ENCODE results near the gene TACC2.
"Not testable (repeated sequence)": the region's sequence is repeated elsewhere in the genome, so short reads cannot be mapped to it uniquely, and the experiment has no call there.

Gene TACC2

GRCh38 chr10:121988361-121989324 is at the start of gene TACC2:
Gene TACC2, plus strand, starts transcription at chr10:121989163. Its CDS starts 32,819 bp downstream, at chr10:122021982.
- no peak for DNase-seq

DNA sequence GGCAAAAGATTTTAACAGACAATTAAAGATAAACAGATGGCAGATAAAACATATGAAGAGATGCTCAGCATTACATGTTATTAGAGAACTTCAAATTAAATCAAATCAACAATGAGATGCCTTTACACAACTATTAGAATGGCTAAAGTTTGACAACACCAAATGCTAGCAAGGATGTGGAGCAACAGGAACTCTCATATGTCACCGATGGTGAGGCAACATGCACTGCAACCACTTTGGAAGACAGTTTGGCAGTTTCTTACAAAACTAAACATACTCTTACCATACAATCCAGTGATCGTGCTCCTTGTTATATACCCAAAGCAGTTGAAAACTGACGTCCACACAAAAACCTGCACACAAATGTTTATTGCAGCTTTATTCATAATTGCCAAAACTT is 47.4 kb upstream of the TACC2 start:
- DNase-seq = no peak

GRCh38 chr10:121942749-121943416 is 46.1 kb upstream of the TACC2 start:
- DNase-seq = no peak

GRCh38 chr10:121947343-121948330 is 41.3 kb upstream of the TACC2 start:
- DNase-seq = no peak

DNA sequence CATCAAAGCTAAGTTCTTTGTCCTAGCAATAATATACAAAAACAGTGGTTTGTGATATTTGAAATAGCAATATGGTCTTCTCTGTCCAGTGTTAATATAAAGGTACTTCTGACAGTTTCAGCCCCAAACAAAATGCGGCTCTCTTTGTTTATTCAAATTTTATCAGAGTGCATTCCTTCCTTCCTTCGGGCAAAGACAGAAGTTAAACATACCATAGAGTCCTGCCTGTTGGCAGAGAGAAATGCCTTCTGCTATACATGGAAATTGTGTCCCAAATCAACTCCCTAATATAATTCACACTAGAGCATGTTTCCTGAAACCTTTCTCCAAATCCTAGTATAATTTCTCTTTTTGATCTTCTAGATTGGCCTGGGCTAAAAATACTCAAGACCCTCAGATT is 39.9 kb upstream of the TACC2 start:
- DNase-seq = no peak

- no peak for DNase-seq
Measured at GRCh38 chr10:121949451-121949850, 39.5 kb upstream of the TACC2 start.

- no peak for DNase-seq
Measured at GRCh38 chr10:121952226-121952625, 36.7 kb upstream of the TACC2 start.

- no peak for DNase-seq
Measured at GRCh38 chr10:121956111-121957061, 32.6 kb upstream of the TACC2 start.

GRCh38 chr10:121959671-121960070 is 29.3 kb upstream of the TACC2 start:
- no peak for DNase-seq

DNA sequence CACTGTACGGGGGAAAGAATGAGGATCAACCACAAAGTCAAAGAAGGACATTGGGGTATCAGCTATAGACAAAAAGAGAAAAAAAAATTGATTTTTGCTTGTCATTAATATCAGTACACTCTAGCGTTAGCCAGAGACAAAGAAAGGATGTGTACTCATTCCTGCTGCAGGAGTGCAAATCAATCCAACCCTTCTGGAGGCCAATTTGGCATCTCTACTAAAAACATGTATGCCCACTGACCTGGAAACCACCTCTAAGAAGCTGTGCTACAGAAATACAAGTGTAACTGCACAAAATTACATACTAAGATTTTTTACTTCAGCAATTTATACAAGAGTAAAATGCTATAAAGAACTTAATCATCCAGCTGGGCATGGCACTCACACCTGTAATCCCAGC is 27.5 kb upstream of the TACC2 start:
- DNase-seq = no peak

DNA sequence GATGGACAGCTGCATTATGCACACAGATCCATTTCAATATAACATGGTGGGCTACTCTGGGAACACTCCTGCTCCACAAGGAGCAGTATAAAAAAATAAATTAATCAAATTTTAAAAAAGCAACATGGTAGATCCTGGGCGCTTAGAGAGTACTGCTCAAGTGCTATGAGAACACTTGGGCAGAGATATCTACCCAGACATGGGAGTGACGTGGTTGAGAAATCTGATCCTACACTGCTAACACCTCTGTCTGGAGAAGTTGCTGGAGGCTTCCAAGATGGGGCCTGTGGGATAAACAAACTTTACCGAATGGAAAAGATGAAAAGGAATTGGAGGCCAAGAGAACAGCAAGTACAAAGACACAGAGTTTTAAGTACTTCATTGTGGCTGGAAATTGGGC is 23.0 kb upstream of the TACC2 start:
- DNase-seq = no peak

GRCh38 chr10:121969086-121969485 is 19.9 kb upstream of the TACC2 start:
- not testable (repeated sequence) for DNase-seq

GRCh38 chr10:121974019-121974534 is 14.9 kb upstream of the TACC2 start:
- no peak for DNase-seq

- DNase-seq = no peak
Measured at GRCh38 chr10:121974535-121975294, 14.2 kb upstream of the TACC2 start, which contains the start of gene NSMCE4A. Gene NSMCE4A, minus strand, starts transcription at chr10:121975217. Its CDS starts 52 bp downstream, at chr10:121975165.

DNA sequence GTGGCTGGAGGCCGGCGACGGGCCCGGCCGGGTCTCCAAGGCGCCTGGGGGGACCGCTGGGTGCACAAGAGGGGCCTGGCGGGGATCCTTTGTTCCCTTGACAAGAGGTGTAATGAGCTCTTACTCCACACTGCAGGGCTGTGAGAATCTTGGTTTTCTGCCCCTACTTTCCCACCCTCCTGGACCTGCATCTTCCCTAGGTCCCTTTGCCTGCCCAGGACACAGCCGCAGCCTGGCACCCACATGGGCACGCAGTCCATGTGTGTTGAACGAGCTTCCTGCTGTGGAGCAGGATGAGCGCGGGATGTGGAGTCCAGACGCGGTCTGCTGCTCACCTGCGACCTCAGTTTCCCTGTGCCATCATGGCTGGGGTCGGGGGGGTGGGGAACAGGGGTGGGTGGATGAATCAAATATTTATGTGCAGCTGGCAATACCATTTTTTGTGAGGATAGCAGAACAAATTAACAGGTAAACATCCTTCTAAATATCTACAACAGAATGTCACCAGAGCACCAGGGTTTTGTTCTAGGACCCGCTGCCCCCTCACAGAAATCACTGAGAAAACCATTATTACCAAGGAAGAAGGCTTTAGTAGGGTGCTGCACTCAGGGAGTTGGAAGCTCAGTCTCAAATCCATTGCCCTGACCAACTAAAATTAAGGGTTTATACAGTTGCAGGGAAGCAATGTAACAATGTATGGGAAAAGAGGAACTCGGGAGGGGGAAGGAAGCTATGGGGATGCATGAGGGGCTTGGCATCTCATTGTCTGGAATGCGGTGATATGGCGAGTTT is 13.5 kb upstream of the TACC2 start:
- DNase-seq = no peak

DNA sequence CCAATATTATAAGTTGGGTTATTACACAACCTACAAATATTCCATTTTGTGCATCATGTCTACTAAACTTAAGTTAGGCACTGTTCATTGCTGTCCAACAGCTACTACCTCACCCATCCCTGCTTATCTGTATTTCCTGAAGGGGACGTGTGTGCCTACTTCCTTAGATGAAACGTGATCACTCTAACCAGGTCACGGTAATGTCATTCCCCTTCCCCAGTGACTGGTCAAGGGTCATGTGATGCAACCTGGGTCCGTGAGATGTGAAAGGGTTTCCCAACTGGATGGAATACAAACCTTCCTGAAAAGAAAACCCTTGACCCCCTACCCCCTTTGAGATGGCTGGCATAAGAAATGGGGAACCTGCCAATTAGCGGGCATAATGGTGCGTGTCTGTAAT is 12.4 kb upstream of the TACC2 start:
- DNase-seq = no peak

DNA sequence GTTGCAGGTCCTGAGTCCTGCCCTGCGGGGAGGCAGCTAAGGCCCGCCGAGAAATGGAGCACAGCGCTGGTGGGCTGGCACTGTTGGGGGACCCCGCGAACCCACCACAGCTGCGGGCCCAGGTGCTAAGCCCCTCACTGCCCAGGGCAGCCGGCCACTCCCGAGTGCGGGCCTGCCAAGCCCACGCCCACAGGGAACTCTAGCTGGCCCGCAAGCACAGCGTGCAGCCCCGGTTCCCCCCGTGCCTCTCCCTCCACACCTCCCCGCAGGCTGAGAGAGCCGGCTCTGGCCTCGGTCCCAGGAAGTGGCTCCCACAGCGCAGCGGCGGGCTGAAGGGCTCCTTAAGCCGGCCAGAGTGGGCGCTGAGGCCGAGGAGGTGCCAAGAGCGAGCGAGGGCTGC is 10.5 kb upstream of the TACC2 start:
- DNase-seq = no peak

- no peak for DNase-seq
Measured at GRCh38 chr10:121981346-121981745, 7.6 kb upstream of the TACC2 start.

DNA sequence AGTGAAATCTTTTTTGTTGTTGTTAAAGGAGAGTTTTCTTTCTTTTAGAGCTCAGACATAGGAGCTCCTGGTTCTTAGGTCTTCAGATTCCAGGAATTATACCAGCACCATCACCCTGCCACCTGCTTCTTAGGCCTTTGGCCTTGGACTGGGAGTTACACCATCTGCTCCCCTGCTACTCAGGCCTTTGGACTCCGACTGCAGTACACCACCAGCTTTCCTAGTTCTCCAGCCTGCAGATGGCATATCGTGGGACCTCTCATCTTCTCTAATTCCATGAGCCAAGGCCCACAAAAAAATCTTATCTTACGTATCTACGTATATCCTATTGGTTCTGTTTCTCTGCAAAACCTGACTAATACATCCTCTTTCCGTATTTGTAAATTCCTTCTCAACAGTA is 5.1 kb upstream of the TACC2 start:
- DNase-seq = no peak

- DNase-seq = no peak
Measured at GRCh38 chr10:121984463-121984862, 4.5 kb upstream of the TACC2 start.
